CD4-positive, alpha-beta T cell treated with Interleukin-15 for 4 hours (primary cell): ENCODE data around the gene MBD5.

Experiments used
- DNase-seq: peaks from one replicate; pipeline ENCODE4 v3.0.0-alpha.2; 2020; ENCODE audit warnings: low spot score

The MBD5 gene

DNA sequence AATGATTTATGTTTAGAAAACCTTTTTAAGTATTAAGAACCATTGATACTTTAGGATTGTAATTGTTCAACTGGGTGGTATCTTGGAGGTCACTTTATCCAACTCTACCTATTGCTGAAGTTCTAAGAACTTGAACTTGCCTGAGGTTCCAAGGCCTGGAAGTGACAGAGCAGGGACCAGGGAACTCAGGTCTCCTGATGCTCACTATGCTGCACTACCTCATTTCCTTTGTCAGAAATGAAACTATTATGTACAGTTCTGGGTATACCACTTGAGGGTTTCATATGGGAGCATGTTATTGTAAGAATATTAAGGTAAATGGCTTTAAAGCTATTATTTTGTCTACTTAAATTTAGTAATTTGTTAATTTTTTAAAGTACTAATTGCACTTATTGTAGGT is 3.0 kb downstream of the MBD5 start:
- peak; percentile 25 for DNase-seq

DNA sequence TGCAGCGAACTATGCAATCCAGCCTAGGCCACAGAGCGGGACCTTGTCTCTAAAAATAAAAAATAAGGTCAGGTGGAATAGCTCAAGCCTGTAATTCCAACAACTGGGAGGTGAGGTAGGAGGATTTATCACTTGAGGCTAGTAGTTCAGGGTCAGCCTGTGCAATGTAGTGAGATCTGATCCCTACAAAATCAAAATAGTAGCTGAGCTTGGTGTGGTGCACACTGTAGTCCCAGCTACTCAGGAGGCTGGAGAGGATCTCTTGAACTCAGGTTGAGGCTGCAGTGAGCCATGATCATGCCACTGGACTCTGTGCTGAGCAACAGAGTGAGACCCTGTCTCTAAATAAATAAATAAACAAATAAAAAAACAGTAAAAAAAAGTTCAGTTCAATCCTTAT is 5.7 kb downstream of the MBD5 start:
- DNase-seq = no peak

DNA sequence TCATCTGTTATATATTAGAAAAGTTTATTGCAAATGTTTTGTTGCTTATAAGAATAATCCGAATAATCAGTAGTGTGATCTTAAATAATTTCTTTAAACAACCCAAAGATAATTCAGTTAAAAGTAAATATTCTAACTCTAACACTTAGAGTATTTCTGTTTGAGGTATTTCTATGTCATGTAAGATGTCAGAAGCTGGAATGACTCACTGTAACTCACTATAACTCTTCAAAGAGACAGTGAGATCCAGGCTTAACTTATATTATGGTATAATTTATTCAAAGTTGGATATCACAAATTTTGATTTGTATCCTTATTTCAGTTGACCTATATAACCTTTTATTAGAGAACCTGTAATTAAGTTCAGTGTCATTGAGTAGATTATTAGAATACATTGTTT is 6.9 kb downstream of the MBD5 start:
- no peak for DNase-seq

DNA sequence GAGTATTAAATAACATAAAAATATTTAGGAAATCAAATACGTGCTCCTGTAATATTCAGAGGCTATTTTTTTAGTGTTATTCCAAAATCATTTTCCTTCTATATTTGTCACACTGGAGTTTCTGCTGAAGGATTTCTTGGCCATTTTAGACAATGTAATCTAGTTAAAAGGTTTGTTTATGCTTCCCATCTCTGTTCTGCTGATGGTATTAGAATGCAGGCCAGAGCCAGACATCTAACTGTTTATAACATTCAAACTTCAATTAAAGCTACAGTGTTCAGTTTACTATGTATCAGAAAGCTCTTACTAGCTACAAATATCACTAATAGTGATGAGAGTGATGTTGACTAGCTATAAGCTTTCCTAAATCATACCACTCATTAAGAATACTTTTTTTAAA is 7.9 kb downstream of the MBD5 start:
- DNase-seq = no peak

DNA sequence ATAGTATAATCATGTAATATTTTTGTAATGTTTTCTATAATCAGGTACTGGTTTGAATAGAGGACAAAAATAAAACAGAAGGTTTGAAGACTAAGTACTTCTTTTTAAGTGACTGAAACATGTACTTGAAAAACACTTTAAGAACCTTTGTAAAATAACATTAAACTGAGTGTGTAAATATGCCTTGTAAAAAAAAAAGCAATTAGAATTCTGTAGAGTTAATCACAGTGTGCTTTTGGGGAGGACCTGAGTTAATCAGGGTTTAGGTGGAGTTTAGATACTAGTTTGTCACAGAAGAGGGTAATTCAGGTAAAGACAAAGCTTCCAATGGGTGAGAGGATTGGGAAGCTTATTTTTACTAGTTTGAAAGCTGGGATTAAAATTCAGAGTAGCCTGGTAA is 10.3 kb downstream of the MBD5 start:
- no peak for DNase-seq

DNA sequence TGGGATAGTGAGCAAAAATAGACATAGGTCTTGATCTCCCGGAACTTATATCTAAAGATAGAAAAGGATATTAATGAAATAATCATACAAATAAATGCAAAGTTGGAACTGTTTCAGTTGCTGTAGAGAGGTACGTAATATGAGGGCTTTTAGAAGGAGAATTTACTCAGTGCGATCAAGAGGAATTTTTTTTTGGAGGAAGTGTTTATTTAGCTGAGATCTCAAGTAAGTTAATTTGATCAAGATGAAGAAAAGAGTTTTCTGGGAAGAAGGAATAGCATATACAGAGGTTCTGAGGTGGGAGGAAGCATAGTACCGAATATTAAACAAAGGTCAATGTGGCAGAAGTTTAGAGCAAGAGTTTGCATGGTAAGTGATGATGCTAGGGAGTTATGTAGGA is 11.3 kb downstream of the MBD5 start:
- DNase-seq = no peak

DNA sequence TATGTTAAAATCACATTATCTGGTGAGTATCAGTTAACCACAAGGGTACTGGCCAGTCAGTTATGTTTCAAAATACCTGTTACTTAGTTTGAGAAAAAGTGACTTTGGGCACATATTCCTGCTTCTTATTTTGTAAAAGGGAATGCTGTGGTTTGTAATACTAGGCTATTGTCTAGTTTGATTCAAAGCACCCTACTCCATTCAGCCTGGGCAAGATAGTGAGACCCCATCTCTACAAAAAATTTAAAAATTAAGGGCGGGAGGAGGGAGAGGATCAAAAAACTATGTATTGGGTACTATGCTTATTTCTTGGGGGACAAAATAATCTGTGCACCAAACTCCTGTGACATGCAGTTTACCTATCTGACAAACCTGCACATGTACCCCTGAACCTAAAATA is 18.9 kb downstream of the MBD5 start:
- DNase-seq = no peak

DNA sequence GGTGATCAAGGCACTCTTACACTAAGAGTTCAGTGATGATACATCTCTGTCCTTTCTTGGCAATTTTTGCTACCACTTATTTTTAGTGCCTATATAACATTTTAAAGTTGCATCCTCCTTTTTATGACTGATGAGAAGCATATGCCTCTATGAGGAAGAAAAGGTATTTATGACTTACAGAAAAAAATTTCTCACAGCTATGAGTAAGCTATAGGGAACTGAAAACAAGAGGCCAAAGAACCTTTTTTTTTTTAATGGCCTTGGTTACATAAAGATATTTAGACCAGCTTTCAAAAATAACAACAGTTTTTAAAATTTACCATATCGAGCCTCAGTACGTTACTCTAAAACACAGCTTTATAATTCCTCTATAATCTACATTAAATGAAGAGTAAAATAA is 21.3 kb downstream of the MBD5 start:
- no peak for DNase-seq

DNA sequence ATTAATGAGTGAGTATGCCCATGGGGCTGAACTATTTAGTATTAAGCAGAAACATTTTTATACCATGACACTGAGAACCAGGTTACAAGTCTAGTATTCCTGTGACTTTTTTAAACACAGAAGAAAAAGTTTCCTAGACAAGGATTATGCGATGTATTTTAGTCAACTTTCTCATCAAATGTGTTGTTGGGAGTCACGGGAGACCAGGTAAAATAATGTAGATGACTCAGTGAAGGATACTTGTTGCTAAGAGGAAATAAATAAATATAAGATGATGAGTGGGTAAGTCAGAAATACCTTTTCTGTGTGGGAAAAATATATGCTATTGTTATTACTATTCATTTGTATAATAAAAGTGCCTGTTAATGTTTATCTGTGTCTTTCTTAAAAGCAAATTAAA is 23.4 kb downstream of the MBD5 start:
- DNase-seq = no peak

DNA sequence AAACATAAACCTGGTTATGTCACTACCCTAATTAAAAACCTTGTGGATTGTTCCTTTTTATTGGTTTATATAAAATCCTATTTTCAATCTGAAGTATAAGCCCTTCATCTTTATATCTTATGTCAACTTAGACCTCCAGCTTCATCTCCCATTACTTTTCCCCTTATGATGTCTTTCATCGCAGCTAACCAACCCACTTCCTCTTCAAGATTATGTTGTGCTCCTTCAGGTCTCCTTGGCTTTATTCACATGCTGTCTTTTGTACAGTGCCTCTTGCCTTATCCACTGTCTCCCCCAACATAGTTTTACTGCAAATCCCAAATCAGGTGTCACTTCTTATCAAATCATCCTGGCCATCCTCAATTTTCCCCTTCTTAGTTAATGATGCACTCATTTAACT is 25.9 kb downstream of the MBD5 start:
- no peak for DNase-seq

DNA sequence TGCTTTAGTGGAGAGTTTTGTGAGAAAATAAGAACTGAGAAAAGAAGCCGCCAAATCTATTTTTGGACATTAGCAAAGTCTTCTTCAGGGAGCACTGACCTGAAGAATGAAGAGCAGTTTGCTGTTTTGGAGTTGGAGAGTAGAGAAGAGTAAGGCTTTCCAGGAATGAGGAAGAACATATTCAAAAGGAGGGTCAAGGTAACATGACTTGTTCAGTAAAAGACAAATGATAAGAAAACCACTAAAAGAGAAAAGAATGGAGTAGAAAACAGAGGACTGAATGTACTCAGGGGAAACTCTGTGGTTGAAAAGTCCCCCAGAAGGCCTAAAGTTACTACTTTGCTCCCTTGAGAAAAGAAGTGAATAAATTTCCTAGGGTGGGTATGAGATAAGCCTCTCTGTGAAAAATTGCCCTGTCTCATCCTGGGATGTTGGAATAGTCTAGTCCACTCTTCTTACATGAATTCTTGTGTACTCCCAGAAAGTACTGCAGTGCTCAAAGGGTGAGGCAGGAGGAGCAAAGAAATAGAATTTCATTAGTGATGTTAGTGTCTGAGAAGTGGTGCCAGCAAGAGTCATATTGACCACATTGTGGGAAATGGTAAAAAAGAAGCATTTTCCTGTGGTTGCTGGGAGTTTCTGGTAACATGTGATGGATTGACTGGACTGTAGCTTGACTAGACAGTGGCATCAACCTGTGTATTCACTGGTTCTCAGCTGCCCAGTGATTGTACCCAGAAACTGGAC is 27.8 kb downstream of the MBD5 start:
- DNase-seq = no peak

DNA sequence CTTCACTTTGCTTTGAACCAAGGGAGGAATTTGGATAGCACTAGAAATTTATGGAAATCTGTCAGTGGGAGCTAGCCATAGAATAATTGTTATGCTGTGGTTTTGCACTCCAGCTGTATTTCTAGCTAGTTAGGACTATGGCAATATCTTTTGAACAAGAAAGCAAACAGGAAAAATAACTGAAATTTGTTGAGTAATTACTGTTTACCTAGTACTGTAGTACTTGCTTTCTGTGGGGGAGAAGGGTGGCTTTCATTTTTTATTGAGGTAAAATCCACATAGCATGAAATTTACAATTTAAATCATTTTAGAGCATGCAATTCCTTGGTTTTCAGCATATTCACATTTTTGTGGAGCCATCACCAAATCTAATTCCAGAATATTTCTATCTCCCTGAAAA is 28.4 kb downstream of the MBD5 start:
- no peak for DNase-seq

DNA sequence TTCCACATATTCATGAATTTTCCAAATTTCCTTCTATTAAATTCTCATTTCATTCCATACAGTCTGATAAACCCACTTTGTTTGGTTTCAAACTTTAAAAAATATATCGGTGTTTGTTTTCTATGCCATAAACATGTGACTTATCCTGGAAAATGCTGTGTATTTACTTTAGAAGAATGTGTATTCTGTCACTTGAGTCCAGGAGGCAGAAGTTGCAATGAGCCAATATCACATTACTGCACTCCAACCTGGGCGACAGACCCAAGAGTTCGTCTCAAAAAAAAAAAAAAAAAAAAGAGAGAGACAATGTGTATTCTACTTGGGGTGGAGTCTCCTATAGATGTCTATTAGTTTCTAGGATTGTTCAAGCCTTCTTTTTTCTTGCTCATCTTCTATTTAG is 31.8 kb downstream of the MBD5 start:
- DNase-seq = no peak

DNA sequence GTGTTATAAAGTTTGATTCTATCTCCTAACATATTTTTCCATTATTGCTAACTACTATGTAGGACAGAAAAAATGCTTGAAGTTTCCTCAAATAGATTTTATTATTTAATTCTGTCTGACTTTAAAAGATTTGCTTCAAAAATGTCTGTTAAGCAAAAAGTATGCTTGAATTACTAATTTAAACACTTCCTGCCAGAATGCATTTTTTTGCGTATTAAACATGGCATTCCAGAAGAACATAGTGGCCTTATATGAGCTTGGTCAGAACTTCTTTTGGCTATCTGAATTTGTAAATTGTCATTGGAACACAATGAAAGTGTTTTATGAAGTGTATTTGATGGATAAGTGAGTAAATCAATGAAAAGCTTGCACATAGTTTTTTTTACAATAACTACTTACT is 37.8 kb downstream of the MBD5 start:
- DNase-seq = no peak

DNA sequence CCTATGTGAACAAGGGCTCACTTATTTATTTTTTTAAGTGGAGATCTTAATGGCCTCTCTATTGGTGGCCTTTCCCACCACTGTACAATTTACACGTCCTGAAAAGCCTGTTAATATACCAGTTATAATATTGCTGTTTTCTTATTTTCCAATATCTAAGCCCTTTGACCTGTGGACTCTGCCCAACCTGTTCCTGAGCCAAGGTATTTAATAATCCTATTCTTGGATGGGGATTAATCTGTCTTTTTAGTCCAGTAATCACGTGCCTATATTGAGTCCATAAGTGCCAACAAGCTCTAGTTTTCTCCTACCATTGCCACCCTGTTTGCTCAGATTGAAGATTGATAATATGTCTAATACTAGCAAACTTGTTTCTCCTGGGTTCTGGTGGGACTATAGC is 42.7 kb downstream of the MBD5 start:
- DNase-seq = no peak

DNA sequence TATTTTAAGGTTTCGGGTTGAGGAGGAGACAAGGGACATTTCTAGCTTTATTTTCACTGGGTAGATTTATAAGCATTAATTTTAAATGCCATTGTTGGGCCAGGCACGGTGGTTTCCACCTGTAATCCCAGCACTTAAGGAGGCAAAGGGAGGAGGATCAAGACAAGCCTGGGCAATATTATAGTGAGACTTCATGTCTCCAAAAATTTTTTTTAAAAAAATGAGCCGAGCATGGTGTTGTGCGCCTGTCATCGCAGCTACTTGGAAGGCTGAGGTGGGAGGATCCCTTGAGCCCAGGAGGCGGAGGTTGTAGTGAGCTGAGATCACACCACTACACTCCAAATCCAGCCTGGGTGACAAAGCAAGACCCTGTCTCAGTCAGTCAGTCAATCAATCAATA is 45.0 kb downstream of the MBD5 start:
- no peak for DNase-seq

DNA sequence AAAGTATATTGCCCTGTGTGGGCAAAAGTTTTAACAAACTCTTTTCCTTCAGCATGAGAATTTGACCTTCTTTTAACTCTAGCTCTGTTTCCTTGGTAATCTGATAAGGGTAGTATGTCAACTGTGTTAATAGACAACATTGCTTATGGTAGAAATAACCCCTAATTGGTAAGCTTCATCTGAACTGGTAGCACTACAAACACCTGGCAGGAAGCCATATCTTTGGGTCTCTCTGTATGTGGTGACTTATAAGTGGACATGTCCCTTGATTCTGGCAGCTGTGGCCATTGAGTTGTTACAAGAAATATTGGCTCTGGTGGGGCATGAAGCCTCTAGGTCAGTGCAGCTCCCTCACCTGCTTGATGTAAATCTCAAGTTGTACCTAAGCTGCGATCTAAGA is 46.9 kb downstream of the MBD5 start:
- no peak for DNase-seq

DNA sequence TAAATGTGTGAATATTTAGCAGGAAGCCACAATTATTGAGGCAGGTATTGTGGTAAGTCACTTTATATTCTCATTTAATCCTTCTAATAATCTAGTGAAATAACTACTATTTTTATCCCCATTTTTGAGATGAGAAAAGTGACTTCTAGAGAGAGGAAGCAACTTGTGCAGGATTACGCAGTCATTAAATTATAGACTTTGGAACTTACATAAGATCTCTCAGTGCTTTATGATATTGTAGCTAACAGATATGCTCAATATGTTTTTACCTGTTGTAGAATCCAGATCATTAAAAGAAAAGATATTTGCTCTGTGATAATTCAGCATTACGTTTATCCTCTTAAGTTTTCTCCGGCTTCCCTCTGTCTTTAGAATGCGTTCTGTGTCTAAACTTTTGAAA is 50.5 kb downstream of the MBD5 start:
- DNase-seq = no peak

DNA sequence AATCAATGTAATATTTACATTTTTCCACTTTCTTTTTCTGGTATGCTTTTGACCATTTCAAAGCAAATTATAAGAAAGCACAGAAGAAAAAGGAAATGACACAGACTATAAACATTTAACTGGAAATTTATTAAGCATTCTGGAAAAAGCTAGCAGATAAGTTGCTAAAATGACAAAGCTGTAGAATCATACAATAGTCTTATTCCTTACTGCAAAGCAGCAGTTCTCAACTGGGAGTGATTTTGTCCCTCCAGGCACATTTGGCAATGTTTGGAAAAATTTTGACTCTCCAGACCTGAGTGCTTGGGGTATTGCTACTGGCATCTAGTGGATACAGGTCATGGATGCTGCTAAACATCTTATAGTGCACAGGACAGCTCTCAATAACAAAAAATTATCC is 75.1 kb downstream of the MBD5 start:
- no peak for DNase-seq

DNA sequence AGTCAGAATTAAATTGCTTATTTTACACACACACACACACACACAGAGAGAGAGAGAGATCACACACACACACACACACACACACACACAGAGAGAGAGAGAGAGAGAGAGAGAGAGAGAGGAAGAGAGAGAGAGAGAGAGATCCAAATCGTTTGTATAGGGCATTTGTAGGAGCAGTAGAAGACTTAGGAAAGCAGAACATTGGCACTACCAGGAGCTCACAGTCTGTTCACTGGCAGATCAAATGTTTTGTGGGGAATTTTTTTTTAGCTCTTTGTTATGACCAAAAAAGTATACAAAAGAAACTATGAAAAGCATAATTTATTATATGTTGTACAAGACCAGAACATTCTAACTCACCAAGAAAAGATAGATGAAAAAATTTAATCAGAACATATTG is 81.8 kb downstream of the MBD5 start:
- no peak for DNase-seq

DNA sequence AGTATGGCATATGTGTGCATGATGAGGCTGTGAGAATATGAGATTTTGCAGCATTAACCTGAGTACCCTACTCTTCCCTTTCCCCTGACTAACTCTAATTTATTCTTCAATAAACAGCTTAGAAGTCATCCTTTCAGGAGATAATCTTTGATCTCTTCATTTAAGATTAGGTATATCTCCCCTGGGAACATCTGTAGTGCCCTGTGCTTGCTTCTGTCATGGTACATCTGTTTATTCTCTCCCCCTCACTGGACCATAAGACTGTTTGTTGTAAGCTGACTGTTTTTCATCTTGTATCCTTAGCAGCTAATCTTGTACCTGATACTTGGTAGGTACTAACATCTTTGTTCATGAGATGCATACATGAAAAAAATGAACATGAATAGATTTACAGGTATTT is 83.1 kb downstream of the MBD5 start:
- DNase-seq = no peak

DNA sequence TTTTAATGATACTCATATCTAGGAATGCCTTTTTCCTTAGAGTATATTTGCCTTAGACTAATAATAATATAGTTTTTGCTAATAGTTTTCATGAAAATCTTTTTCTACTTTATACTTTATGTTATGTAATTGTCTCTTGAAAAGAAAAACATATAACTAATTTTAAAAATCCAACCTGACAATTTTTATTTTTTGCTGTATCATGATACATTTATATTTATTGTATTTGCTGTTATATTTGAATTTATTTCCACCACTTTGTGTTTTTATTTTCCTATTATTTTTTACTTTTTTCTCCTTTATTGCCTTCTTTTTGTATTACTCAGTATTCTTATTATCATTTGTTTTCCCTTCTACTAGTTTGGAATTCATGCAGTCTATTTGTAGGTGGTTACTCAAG is 85.4 kb downstream of the MBD5 start:
- DNase-seq = no peak

DNA sequence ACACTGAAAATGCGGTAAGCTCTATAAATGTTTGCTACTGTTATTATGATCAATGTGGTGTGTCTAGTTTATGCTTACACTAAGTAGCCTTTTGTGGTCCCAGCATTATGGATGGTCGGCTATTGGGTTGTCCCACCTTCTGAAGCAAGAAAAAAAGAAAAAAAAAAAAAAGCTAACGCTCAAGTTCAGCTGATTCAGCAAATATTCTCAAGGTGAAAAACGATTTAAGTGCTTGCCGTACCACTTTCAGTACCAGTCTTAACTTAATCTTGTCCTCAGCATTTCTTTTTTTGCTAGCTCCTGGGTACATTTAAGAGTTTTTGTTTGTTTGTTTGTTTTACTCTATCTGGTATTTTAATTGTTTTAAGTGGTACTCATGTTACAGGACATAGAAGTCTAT is 87.5 kb downstream of the MBD5 start:
- no peak for DNase-seq

DNA sequence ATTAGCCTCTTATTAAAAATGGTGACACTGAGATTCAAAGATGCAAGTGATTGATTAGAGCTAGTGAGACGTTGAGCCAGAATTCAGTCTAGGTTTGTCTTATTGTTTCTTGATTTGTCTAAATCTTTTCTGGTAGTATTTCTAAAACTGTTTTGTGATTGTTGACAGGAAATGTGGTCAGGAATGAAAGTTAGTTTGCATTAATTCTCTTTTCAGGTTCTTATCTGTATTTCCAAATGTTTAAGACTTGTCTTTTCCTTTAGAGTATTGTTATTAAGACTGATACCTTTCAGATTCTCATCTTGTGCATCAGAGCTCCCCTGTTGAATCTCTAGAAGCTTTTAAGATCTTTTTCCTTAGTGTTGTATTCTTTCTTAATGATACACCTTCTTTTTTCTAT is 89.3 kb downstream of the MBD5 start:
- no peak for DNase-seq

DNA sequence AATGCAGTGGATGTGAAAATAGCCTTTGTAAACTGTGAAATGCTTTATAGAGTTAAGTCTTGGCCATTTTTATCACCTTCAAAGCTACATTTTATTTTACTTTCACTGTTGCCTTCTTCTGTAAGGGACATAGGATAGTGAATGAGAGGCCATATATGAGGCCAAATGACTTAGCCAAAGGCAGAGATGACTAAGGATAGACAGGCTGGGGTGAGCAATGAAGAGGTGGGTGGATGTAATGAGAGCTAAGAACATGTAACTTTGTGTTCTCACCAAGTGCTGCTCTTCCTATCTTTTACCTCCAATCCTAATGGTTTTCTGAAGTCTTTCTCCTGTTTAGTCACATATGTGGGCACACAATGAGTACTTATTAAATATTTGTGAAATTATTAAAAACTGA is 101.9 kb downstream of the MBD5 start:
- DNase-seq = no peak
